Brain microvascular endothelial cell (primary cell): ENCODE results near the gene CNTNAP2.
"Not testable (repeated sequence)": the region's sequence is repeated elsewhere in the genome, so short reads cannot be mapped to it uniquely, and the experiment has no call there.

Source experiments
- DNase-seq: peaks from one replicate; pipeline ENCODE4 v3.0.0-alpha.2; 2020
- H3K27ac ChIP-seq: fragments of 250-450 bp; sonication (Bioruptor Pico); 2 replicates; pipeline ENCODE4 v1.5.1; 2020; ENCODE audit warnings: mild to moderate bottlenecking, moderate library complexity
- H3K27me3 ChIP-seq: fragments of 250-450 bp; sonication (Bioruptor Pico); replicated peaks from 2 replicates; pipeline ENCODE4 v1.5.1; 2020; ENCODE audit warnings: mild to moderate bottlenecking
- H3K36me3 ChIP-seq: fragments of 250-450 bp; sonication (Bioruptor Pico); replicated peaks from 2 replicates; pipeline ENCODE4 v1.5.1; 2020; ENCODE audit warnings: mild to moderate bottlenecking
- H3K4me3 ChIP-seq: 2 replicates; pipeline ENCODE4 v1.5.1; 2011; ENCODE audit warnings: low read depth, mild to moderate bottlenecking, control low read depth, low read length, moderate library complexity
- in situ Hi-C: cut with HindIII; loops from 2 replicates; pipeline ENCODE4 v1.10.0; 2017; ENCODE audit warnings: low sequenced_read_pairs, low pct_ligation_motif_present
- TF ChIP-seq, protein P1 (sequence below): IDR thresholded peaks from 2 replicates; pipeline ENCODE4 v1.5.1; 2011; ENCODE audit warnings: low read depth, mild to moderate bottlenecking, moderate library complexity, low read length, control low read depth, inconsistent platforms; ENCODE audit errors: missing control alignments

The CNTNAP2 gene

DNA sequence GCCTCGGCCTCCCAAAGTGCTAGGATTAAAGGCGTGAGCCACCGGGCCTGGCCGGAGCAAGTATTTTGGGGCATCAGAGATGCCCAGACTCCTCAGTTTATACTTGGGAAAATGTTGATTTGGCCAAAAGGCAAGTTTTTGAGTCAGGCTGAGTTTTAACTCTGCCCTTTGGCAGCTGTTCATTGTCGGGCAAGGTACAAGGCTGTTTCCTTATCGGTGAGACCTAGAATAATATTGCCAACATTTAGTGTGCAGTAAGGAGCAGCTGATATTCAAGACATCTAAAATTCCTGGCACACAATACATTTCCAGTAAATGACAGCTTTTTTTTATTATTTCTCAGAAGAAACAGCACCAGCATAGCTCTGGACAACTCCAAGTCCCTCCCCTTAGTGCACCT is 2326.3 kb downstream of the CNTNAP2 start:
- TF ChIP-seq, protein P1, sequence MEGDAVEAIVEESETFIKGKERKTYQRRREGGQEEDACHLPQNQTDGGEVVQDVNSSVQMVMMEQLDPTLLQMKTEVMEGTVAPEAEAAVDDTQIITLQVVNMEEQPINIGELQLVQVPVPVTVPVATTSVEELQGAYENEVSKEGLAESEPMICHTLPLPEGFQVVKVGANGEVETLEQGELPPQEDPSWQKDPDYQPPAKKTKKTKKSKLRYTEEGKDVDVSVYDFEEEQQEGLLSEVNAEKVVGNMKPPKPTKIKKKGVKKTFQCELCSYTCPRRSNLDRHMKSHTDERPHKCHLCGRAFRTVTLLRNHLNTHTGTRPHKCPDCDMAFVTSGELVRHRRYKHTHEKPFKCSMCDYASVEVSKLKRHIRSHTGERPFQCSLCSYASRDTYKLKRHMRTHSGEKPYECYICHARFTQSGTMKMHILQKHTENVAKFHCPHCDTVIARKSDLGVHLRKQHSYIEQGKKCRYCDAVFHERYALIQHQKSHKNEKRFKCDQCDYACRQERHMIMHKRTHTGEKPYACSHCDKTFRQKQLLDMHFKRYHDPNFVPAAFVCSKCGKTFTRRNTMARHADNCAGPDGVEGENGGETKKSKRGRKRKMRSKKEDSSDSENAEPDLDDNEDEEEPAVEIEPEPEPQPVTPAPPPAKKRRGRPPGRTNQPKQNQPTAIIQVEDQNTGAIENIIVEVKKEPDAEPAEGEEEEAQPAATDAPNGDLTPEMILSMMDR = no peak
- in situ Hi-C loops = no loop called here
- DNase-seq = no peak
- H3K4me3 ChIP-seq = no peak overlapping the region
- H3K36me3 ChIP-seq = no peaks in the 10 kb centered on the region
- H3K27ac ChIP-seq = no peak overlapping the region
- H3K27me3 ChIP-seq = no peaks in the 10 kb centered on the region

DNA sequence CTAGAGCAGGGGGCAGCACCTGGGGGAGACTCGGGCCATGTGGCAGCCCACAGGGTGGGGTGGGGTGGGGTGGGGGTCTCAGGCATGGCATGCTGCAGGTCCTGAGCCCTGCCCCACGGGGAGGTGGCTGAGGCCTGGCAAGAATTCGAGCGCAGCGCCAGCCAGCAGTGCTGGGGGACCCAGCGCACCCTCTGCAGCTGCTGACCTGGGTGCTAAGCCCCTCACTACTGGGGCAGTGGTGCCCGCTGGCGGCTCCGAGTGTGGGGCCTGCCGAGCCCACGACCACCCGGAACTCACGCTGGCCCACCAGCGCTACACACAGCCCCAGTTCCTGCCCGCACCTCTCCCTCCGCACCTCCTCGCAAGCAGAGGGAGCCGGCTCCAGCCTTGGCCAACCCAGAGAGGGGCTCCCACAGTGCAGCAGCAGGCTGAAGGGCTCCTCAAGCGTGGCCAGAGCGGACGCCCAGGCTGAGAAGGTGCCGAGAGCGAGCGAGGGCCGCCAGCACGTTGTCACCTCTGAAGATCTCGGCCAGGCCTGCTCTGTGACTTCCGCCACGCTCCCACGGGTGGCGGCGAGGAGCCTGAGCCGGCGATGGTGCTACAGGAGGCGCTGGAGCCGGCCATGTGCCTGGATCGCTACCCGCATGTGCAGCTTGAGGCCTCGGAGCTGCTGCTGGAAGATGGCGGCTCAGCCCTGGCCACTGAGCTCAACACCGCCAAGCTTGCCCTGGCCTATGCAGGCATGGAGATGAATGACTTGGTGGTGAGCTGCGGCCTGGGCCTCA is 2328.9 kb downstream of the CNTNAP2 start:
- TF ChIP-seq, protein P1 = no peak
- H3K4me3 ChIP-seq = no peak overlapping the region
- no peaks in the 10 kb centered on the region for H3K27me3 ChIP-seq
- in situ Hi-C loops = no loop called here
- H3K36me3 ChIP-seq = no peaks in the 10 kb centered on the region
- no peak overlapping the region for H3K27ac ChIP-seq
- no peak for DNase-seq

DNA sequence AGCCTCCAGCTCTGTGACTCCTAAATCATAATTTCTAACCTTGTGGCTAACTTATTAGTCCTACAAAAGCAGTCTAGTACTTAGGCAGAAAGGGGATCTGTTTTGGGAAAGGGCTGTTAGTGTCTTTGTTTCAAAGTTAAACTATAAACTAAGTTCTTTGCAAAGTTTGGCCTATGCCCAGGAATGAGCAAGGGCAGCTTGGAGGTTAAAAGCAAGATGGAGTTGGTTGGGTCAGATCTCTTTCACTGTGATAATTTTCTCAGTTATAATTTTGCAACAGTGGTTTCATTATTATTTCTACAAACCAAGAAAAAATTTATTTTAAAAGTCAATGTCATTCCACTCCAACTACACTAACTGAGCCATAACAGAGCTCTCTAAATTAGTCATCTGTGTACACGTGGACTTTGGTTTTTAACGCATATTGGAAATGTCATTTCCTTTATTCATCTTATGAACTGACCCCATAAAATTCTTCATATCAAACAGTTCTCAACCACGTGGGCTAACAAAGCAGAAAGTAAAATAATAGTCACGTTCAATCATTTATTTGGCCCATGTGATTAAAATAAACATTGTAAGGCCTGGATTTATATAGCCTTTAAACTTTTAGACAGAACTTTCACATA is 2330.7 kb downstream of the CNTNAP2 start:
- no peaks in the 10 kb centered on the region for H3K36me3 ChIP-seq

DNA sequence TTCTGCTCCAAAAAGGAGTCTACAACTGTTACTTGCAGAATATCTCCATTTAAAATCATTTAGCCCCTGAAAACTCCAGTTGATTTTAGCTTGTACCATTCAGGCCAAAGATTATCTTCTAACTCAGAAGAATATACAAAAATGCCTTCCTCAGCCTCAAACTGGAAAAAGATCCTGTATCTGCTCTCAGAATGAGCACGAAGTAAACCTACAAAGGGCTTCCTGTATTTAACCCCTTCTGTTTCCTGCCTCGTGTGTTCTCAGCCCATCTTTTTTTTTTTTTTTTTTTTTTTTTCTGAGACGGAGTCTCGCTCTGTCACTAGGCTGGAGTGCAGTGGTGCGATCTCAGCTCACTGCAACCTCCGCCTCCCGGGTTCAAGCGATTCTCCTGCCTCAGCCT is 2334.9 kb downstream of the CNTNAP2 start:
- DNase-seq, H3K27ac ChIP-seq, H3K4me3 ChIP-seq, H3K36me3 ChIP-seq, H3K27me3 ChIP-seq, in situ Hi-C loops: not testable (repeated sequence)

More for the DNA sequence above, 2330.7 kb downstream of the CNTNAP2 start:
- in situ Hi-C loops = no loop called here
- H3K4me3 ChIP-seq = no peak overlapping the region
- TF ChIP-seq, protein P1 = no peak
- no peaks in the 10 kb centered on the region for H3K27me3 ChIP-seq
- no peak for DNase-seq
- no peak overlapping the region for H3K27ac ChIP-seq

DNA sequence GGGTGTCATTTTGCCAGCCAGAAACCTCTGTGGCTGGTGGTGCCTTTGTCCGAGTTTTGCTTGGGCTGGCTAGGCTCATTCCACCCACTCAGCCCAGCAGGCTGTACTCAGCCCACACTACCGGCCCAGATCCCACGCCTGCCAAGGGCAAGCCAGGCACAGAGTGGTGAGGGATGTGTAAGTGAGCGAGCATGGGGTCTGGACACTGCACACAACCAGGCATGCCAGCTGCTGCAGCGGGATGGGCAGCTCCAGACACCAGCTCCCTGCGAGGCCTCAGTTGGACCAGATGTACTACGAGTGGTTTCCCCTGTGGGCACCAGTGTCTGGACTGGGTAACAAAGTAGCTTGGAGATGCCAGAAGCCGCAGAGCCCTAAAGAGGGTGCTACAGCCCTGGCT is 2339.8 kb downstream of the CNTNAP2 start:
- Histone ChIP-seq H3K27me3 (no peaks in the 10 kb centered on the region), H3K36me3 (no peaks in the 10 kb centered on the region), H3K4me3 (no peak overlapping the region), H3K27ac (no peak overlapping the region)
- no peak for DNase-seq
- TF ChIP-seq, protein P1 = no peak
- in situ Hi-C loops = no loop called here

DNA sequence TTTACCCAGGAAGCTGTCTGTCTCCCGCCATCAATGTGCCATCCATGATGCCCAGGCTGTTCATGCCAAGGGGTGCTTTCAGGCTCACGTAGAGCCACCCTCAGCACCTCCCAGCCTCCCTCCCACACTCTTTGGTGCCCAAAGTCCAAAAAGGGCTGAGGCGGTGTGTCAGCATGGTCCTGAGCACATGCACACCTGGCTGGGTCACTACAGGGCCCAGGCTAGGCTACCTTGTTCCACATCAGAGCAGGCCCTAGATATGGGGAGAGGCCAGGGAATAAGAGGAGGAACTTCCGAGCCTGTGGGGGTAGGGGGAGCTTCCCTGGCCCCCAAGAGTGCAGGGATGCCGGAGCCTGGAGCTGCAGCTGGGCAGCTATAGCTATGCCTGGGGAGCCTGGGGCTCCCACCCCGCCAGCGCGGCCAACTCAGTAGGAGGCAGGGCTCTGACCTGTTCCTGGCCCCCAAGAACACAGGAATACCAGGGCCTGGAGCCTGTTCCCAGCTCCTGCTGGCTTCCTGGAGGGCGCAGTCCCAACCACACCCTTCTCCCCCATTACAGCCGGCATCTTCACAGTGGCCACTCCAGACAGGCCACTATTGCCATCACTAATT is 2340.8 kb downstream of the CNTNAP2 start:
- Histone ChIP-seq H3K27me3 (no peaks in the 10 kb centered on the region), H3K36me3 (no peaks in the 10 kb centered on the region), H3K27ac (no peak overlapping the region), H3K4me3 (no peak overlapping the region)
- TF ChIP-seq, protein P1 = no peak
- no peak for DNase-seq
- in situ Hi-C loops = no loop called here
